Coronary artery (tissue), 2 donors: ENCODE measurements around the gene TSPAN5.

Experiments used
- DNase-seq: peaks from one replicate; pipeline ENCODE4 v3.0.0-alpha.2; 2017; ENCODE audit warnings: low spot score
- H3K27ac ChIP-seq, 2 donors: fragments of 200-600 bp; sonication (generic); one replicate each; pipeline ENCODE4 v1.5.1; 2016 to 2019
- H3K4me3 ChIP-seq: fragments of 200-600 bp; sonication (generic); 2 replicates; pipeline ENCODE4 v1.5.1; 2016; ENCODE audit warnings: mild to moderate bottlenecking, moderate library complexity
- TF ChIP-seq, protein P1 (sequence below): fragments of 200-600 bp; sonication (generic); IDR thresholded peaks from one replicate; pipeline ENCODE4 v1.5.1; 2019; ENCODE audit warnings: antibody characterized with exemption

TSPAN5 gene

DNA sequence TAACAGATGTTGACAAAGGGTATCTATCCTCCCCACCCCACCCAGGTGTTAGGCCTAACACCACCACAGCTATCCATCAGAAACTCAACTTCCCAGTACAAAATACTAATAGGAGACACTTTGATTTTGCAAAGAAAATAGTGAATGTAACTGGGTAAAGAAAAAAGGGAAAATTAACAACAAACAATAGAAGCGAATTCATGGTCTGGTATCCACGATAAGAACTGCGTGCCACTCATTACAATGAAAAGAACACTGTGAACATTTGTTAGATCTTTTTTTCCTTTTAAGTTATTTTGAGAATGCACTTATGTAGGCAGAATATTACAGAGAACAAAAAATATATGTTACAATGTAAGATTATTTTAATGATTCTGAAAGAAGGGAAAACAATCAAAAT is 12.0 kb downstream of the TSPAN5 start:
- Histone ChIP-seq H3K4me3 (no peak overlapping the region), H3K27ac (no peak overlapping the region)
- TF ChIP-seq, protein P1, sequence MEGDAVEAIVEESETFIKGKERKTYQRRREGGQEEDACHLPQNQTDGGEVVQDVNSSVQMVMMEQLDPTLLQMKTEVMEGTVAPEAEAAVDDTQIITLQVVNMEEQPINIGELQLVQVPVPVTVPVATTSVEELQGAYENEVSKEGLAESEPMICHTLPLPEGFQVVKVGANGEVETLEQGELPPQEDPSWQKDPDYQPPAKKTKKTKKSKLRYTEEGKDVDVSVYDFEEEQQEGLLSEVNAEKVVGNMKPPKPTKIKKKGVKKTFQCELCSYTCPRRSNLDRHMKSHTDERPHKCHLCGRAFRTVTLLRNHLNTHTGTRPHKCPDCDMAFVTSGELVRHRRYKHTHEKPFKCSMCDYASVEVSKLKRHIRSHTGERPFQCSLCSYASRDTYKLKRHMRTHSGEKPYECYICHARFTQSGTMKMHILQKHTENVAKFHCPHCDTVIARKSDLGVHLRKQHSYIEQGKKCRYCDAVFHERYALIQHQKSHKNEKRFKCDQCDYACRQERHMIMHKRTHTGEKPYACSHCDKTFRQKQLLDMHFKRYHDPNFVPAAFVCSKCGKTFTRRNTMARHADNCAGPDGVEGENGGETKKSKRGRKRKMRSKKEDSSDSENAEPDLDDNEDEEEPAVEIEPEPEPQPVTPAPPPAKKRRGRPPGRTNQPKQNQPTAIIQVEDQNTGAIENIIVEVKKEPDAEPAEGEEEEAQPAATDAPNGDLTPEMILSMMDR, result no peak
- DNase-seq, result no peak

DNA sequence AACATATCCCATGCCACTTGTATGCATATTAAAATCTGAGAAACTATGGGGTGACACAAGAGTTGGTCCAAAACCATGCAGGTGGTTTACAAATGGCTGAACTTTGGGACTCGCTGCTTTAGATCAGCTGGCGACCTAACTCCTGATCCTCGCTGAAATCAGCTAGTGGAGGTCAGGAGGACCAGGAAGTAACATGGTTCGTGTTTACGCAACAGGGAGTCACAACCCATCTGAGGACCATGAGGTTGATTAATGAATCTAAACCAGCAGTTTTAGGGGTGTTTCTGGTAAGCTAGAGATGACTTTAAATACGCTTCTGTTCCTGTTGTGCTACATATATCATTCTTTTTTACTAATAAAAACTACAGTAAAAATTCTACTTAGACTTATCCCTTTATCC is 12.9 kb downstream of the TSPAN5 start:
- TF ChIP-seq, protein P1, result no peak
- Histone ChIP-seq H3K4me3 (no peak overlapping the region), H3K27ac (no peak overlapping the region)
- DNase-seq, result no peak

DNA sequence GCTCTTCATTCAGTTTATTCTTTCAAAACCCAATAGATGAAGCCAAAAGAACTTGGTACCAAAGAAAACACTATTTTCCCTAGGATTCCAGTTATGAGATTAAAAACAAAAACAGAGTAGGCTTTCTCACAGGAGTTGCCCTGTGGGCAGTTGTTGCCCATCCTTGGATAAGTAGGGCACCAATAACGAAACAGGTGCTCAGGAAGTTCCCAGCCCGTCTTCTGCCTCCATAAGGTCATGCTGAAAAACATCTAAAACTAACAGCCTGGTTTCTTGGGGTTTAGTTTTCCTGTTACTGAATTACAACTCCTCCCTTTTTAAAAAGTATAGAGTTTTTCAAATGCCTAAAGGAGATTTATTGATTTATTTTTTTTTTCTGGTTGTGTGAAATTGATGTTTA is 14.7 kb downstream of the TSPAN5 start:
- TF ChIP-seq, protein P1, result no peak
- no peak overlapping the region for H3K4me3 ChIP-seq
- no peak for DNase-seq
- no peak overlapping the region for H3K27ac ChIP-seq

DNA sequence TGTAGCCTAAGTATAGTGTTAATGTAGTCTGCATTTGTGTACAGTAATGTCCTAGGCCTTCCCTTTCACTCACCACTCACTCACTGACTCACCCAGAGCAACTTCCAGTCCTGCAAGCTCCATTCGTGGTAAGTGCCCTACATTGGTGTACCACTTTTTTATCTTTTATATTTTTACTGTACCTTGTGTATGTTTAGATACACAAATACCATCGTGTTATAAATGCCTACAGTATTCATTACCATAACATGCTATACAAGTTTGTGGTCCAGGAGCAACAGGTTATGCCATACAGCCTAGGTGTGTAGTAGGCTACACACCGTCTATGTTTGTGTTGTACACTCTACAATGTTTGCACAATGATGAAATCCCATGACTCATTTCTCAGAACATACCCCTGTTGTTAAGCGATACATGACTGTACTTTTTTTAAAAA is 15.4 kb downstream of the TSPAN5 start:
- H3K4me3 ChIP-seq, result no peak overlapping the region
- TF ChIP-seq, protein P1, result no peak
- H3K27ac ChIP-seq, result no peak overlapping the region
- no peak for DNase-seq

DNA sequence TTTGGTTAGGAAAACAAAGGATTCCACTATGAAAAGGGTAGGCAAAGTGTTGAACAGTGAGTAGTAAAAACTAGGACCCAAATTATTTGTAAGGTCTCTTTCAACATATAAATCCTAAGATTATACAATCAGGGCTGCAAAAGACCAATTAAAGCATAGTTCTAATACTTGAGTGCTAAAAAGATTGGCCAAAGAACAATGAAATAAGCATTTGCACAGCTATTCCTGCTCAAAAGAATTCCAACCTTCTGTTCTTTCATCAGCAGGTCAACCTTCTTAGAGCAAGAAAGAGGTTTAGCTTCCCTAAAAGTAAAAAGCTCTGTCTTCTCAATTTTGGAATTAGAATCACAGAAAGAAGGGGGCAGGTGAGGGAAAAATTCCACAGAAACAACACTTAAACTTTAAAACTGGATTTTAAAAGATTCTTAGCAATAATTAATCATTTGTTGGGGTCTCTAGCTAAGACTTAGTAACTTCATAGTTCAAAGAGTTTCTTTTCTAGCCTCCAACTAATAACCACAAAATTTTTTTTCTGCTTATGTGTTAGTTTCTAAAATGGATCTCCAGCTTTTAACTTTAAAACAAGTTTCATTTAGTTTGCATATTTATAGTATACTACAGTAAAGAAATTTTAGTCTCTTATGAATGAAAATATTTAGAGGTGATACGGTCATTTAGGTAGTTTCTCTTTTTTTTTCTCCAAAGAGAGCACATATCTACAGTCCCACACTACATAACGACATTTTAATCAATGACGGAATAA is 16.3 kb downstream of the TSPAN5 start:
- Histone ChIP-seq H3K4me3 (no peak overlapping the region), H3K27ac (no peak overlapping the region)
- no peak for DNase-seq
- TF ChIP-seq, protein P1, result no peak

DNA sequence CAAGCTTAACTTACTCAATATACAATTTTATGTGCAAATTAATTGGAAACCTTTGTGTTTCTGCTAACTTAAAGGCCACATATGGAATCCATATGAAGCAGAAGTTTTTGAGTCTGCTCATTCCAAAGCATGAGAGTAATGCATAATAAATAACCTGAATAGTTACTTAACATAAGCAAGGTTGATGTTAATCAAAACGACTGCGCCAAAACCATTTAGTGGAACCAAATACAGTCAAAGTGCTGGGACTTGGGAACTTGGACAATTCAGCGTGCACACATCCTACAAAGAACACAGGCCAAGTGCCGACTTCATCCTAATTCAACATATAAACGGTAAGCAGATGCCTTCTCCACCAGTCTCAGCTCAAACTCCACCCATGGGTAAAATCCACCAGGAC is 17.0 kb downstream of the TSPAN5 start:
- Histone ChIP-seq H3K27ac (no peak overlapping the region), H3K4me3 (no peak overlapping the region)
- no peak for DNase-seq
- TF ChIP-seq, protein P1, result no peak

DNA sequence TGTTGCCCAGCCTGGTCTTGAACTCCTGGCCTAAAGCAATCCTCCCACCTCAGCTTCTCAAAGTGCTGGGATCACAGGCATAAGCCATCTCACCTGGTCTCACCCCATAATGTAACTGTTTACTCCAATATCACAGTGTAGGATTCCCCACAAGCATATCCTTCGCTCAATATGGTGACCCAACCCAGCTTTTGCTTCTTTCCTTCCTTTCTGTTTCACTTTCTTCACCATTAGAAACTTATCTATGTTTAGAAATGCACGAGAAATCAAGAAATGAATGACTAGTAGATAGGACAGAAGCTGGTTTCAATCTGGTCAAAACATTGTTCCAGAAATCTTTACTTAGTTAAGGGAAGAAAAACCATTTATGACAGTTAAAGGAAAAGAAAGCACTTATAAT is 18.9 kb downstream of the TSPAN5 start:
- TF ChIP-seq, protein P1, result no peak
- no peak overlapping the region for H3K27ac ChIP-seq
- DNase-seq, result no peak
- H3K4me3 ChIP-seq, result peak overlapping the region; percentile 36
